ENCODE measurements around the gene UGT1A8. TPM values are rescaled to one million over a fixed set of nuclear protein-coding genes. Genes with fewer than 3 reads are reported as not detected.

UGT1A8 gene
- total and polyA plus RNA-seq, 7 donors = 1.8 to 8.8 (median 7.4) TPM; not detected in 4

DNA sequence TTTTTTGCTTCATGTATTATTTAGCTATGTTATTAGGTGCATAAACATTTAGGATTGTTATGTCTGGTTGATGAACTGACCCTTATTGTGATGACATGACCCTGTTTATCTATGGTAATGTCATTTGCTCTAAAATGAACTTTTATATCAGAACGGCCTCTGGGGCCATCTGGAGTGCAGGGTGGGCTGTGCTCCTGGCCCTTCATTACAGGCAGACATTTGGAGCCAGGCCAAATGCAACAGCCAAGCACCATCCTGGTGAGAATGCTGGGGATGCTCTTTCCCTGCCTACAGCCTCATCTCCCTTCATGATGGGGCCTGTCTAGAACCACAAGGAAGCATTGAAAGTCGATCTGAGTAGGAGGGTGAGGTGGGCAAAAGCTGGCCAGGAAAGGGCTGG lies 198.9 kb downstream of the UGT1A8 start:
- DNase-seq = peak; percentile 30
- no peak overlapping the region for H3K27ac ChIP-seq
- no peak overlapping the region for H3K4me3 ChIP-seq
- peaks cover 0 to 1% (median 0%) of the 10 kb centered on the region in 4 donors for H3K9me3 ChIP-seq
- WGBS, 2 donors = 61 to 70% methylated on average over 2 of the region's 2 CpGs
- H3K27me3 ChIP-seq = no peaks in the 10 kb centered on the region
- H3K36me3 ChIP-seq = no peaks in the 10 kb centered on the region
- H3K4me1 ChIP-seq = no peaks in the 10 kb centered on the region
- intact Hi-C loops (cut with DNase I) = no loop called here
- TF ChIP-seq POLR2A (IDR thresholded peaks at IDR 0.05) (no peak), EP300 (IDR thresholded peaks at IDR 0.05) (no peak)

DNA sequence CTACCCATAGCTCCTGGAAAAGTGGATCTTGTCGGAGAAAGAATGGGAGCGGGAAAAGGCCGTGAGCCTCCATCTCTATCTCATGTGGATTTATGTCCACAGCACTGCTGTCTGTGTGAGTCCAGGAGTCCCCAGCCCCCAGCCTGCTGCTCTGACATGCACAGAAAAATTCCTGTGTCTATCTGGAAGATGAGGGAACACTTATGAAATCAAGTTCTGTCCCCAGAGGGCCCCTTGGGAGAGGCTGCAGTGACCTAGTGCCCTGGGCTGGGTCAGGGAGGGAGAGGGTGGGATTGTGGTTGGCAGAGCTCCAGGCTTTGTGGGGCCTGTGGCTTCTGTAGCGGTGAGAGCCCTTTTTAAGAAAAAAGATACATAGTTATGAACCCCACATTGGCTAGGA lies 199.3 kb downstream of the UGT1A8 start:
- peaks cover 0 to 1% (median 0%) of the 10 kb centered on the region in 4 donors for H3K9me3 ChIP-seq
- TF ChIP-seq POLR2AphosphoS5 (IDR thresholded peaks at IDR 0.05) (no peak), POLR2A (IDR thresholded peaks at IDR 0.05) (no peak), EP300 (IDR thresholded peaks at IDR 0.05) (no peak)
- TF ChIP-seq, protein P1, sequence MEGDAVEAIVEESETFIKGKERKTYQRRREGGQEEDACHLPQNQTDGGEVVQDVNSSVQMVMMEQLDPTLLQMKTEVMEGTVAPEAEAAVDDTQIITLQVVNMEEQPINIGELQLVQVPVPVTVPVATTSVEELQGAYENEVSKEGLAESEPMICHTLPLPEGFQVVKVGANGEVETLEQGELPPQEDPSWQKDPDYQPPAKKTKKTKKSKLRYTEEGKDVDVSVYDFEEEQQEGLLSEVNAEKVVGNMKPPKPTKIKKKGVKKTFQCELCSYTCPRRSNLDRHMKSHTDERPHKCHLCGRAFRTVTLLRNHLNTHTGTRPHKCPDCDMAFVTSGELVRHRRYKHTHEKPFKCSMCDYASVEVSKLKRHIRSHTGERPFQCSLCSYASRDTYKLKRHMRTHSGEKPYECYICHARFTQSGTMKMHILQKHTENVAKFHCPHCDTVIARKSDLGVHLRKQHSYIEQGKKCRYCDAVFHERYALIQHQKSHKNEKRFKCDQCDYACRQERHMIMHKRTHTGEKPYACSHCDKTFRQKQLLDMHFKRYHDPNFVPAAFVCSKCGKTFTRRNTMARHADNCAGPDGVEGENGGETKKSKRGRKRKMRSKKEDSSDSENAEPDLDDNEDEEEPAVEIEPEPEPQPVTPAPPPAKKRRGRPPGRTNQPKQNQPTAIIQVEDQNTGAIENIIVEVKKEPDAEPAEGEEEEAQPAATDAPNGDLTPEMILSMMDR (IDR thresholded peaks at IDR 0.05) = no peak
- H3K4me3 ChIP-seq = no peak overlapping the region
- no peaks in the 10 kb centered on the region for H3K27me3 ChIP-seq
- no peaks in the 10 kb centered on the region for H3K36me3 ChIP-seq
- intact Hi-C loops (cut with DNase I) = no loop called here
- DNase-seq = peak; percentile 32
- H3K27ac ChIP-seq = no peak overlapping the region
- WGBS, 2 donors = 82 to 87% methylated on average over 4 of the region's 4 CpGs
- H3K4me1 ChIP-seq = no peaks in the 10 kb centered on the region

DNA sequence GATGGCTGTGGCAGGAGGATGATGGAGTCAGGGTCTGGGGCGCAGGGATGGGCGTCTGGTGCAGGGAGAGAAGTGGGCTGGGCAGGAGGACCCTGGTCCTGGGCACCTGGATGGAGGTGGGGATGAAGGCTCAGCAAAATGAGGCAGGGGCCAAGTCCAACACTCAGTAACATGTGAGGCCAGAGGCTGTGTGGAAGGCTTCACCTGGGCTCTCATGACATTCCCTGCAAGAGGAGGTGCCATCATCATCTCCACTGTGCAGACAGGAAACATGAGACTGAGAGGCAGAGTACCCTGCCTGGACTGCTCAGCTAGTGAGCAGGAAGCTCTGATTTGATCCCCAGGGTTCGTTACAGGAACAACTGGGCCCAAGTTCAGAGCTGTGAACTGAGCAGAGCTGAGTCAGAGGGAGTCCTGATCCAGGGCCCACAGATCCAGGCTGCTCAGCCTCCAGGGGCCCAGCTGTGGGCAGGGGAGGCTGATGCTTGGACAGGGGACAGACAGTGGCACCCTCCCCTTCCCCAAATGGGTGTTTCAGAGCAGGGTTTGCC lies 200.0 kb downstream of the UGT1A8 start:
- H3K27ac ChIP-seq = no peak overlapping the region
- no peaks in the 10 kb centered on the region for H3K36me3 ChIP-seq
- no peaks in the 10 kb centered on the region for H3K4me1 ChIP-seq
- intact Hi-C loops (cut with DNase I) = no loop called here
- TF ChIP-seq, protein P1 (IDR thresholded peaks at IDR 0.05) = no peak
- TF ChIP-seq POLR2AphosphoS5 (IDR thresholded peaks at IDR 0.05) (no peak), EP300 (IDR thresholded peaks at IDR 0.05) (no peak), POLR2A (IDR thresholded peaks at IDR 0.05) (no peak)
- DNase-seq = peak; percentile 39
- WGBS, 2 donors = 81 to 82% methylated on average over 3 of the region's 3 CpGs
- no peak overlapping the region for H3K4me3 ChIP-seq
- H3K9me3 ChIP-seq = peaks cover 0 to 1% (median 0%) of the 10 kb centered on the region in 4 donors
- no peaks in the 10 kb centered on the region for H3K27me3 ChIP-seq

DNA sequence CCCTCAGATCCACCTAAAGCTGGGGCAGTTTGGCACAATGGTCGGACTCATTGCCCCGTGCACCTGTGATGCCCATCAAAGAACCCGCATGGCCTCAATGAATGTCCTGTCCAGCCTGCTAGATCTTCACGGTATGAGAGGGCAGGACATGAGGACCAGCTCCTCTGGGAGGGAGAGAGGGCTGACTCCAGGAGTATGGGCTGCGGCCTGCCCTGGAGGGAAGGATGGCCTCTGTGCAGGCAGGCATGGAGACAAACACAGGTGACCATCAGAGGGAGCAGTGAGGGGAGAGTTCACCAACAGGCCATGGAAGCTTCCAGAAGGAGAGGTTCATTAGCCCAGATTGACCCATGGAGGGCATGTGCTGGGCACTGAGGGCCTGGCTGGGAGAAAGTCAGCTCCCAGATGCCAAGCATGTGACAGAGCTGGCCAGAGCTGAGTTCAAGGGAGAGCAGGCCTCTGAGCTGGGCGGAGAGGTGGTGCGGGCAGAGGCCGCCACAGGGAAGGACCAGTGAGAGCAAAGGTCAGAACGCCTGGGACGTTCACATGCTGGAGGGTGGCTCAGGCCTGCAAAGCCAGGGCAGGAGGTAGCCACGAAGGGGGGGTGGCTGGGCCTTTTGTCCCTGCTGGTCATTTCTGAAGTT lies 200.7 kb downstream of the UGT1A8 start:
- H3K36me3 ChIP-seq = no peaks in the 10 kb centered on the region
- H3K4me1 ChIP-seq = no peaks in the 10 kb centered on the region
- no peak for DNase-seq
- intact Hi-C loops (cut with DNase I) = no loop called here
- peaks cover 0 to 1% (median 0%) of the 10 kb centered on the region in 4 donors for H3K9me3 ChIP-seq
- WGBS, 2 donors = 81 to 91% methylated on average over 11 of the region's 11 CpGs
- no peak overlapping the region for H3K4me3 ChIP-seq
- no peak overlapping the region for H3K27ac ChIP-seq
- no peak for TF ChIP-seq POLR2A (IDR thresholded peaks at IDR 0.05)
- TF ChIP-seq POLR2AphosphoS5 (IDR thresholded peaks at IDR 0.05) = no peak
- TF ChIP-seq, protein P1 (IDR thresholded peaks at IDR 0.05) = no peak
- no peak for TF ChIP-seq EP300 (IDR thresholded peaks at IDR 0.05)
- H3K27me3 ChIP-seq = no peaks in the 10 kb centered on the region

DNA sequence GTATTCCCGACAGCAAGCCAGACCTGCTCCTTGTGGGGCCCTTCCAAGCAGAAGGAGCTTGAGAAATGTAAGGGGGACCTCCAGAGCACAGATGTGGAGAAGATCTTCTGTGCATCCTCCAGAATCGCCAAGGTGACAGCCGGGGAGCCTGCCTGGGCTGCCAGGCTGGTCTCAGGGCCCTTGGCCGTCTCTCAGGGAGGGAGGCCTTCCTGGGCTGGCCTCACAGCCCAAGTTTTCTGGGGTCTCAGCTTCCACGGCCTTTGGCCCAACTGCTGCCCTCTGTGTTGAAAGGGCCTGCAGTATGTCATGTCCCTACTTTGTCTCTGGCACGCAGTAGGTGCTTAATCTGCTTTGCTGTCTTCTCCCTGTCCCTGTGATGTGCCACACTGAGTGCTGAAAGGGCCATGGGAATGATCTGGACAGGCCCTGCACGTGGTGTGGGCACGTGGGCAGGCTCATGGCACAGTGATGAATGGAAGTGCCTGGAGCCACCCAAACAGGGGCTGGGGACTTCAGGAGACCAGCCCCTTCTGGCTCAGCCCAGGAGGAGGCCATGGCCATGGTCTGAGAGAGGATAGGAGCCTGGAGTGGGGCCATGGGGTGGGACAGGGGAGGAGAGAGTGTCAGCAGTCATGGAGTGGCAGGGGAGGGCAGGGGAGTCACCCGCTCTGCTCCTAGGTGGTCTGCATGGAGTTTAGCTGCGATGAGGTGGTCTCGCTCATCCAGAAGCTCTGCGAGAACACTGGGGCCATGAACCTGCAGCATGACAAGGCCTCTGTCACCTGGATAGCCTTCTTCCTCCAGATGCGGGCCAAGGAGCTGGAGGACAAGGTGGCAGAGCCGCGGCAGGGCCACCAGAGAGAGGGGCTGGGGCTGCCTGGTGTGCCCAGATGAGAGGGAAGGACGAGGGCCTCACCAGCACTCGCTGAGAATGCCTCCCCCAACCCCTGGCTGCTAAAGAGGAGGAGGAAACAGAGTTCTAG lies 201.5 kb downstream of the UGT1A8 start:
- Histone ChIP-seq H3K4me1 (no peaks in the 10 kb centered on the region), H3K27me3 (no peaks in the 10 kb centered on the region), H3K27ac (no peak overlapping the region), H3K4me3 (no peak overlapping the region), H3K9me3 (peaks cover 0 to 1% (median 0%) of the 10 kb centered on the region in 4 donors), H3K36me3 (no peaks in the 10 kb centered on the region)
- TF ChIP-seq EP300 (IDR thresholded peaks at IDR 0.05) = no peak
- TF ChIP-seq, protein P1 (IDR thresholded peaks at IDR 0.05) = no peak
- TF ChIP-seq POLR2AphosphoS5 (IDR thresholded peaks at IDR 0.05) = no peak
- TF ChIP-seq POLR2A (IDR thresholded peaks at IDR 0.05) = no peak
- 83 to 84% methylated on average over 17 of the region's 17 CpGs for WGBS, 2 donors
- intact Hi-C loops (cut with DNase I) = no loop called here
- peak; percentile 48 for DNase-seq

Measured in sigmoid colon (tissue), 7 donors.